Neural cell (in vitro differentiated cells): ENCODE data around the gene ZRANB1. TPM values are rescaled to one million over a fixed set of nuclear protein-coding genes. Genes with fewer than 3 reads are reported as not detected.

Experiments used
- H2AFZ ChIP-seq: fragments of 200-600, 300-800 bp; sonication (generic), shearing (Covaris generic); 2 replicates; pipeline ENCODE4 v1.6.0; 2014; ENCODE audit warnings: low read depth, mild to moderate bottlenecking, antibody characterized with exemption, low read length, moderate library complexity
- H3F3A ChIP-seq: fragments of 200-600 bp; shearing (Covaris generic); 2 replicates; pipeline ENCODE4 v1.6.1; 2016; ENCODE audit warnings: mild to moderate bottlenecking, moderate library complexity, mixed read lengths, antibody characterized with exemption, low read length; ENCODE audit not compliant: insufficient read depth, poor library complexity, severe bottlenecking
- H3K27ac ChIP-seq: fragments of 200-600, 300-800 bp; sonication (generic), shearing (Covaris generic); 2 replicates; pipeline ENCODE4 v1.5.1; 2014; ENCODE audit warnings: mild to moderate bottlenecking, low read length, moderate library complexity
- H3K27me3 ChIP-seq: fragments of 300-800, 200-600 bp; sonication (generic), shearing (Covaris generic); 2 replicates; pipeline ENCODE4 v1.6.0; 2014; ENCODE audit warnings: mild to moderate bottlenecking, low read depth, low read length, moderate library complexity; ENCODE audit not compliant: insufficient read depth
- H3K36me3 ChIP-seq: fragments of 300-800, 200-600 bp; sonication (generic), shearing (Covaris generic); 2 replicates; pipeline ENCODE4 v1.5.1; 2014; ENCODE audit warnings: mild to moderate bottlenecking, antibody characterized with exemption, low read length, moderate library complexity; ENCODE audit not compliant: insufficient read depth
- H3K4me2 ChIP-seq: fragments of 300-800, 200-600 bp; sonication (generic), shearing (Covaris generic); 2 replicates; pipeline ENCODE4 v1.6.0; 2014; ENCODE audit warnings: mild to moderate bottlenecking, low read length
- H3K4me3 ChIP-seq: fragments of 300-800, 200-600 bp; sonication (generic), shearing (Covaris generic); 2 replicates; pipeline ENCODE4 v1.5.1; 2014; ENCODE audit warnings: mild to moderate bottlenecking, low read length, moderate library complexity
- H3K79me2 ChIP-seq: fragments of 200-600 bp; shearing (Covaris generic); replicated peaks from 2 replicates; pipeline ENCODE4 v1.6.0; 2014; ENCODE audit warnings: mild to moderate bottlenecking, low read length, moderate library complexity; ENCODE audit not compliant: insufficient read depth
- H3K9ac ChIP-seq: fragments of 300-800, 200-600 bp; sonication (generic), shearing (Covaris generic); 2 replicates; pipeline ENCODE4 v1.6.1; 2016; ENCODE audit warnings: mild to moderate bottlenecking, low read length, mixed read lengths
- H3K9me2 ChIP-seq: fragments of 200-600 bp; shearing (Covaris generic); 2 replicates; pipeline ENCODE4 v1.6.1; 2016; ENCODE audit warnings: mild to moderate bottlenecking, low read length, mixed read lengths; ENCODE audit not compliant: insufficient read depth
- H3K9me3 ChIP-seq: fragments of 200-600, 300-800 bp; sonication (generic), shearing (Covaris generic); 2 replicates; pipeline ENCODE4 v1.6.1; 2016; ENCODE audit warnings: mild to moderate bottlenecking, mixed run types, low read length, moderate library complexity, mixed read lengths
- H4K20me1 ChIP-seq: fragments of 200-600 bp; shearing (Covaris generic); 2 replicates; pipeline ENCODE4 v1.6.1; 2016; ENCODE audit warnings: mild to moderate bottlenecking, mixed run types; ENCODE audit not compliant: insufficient read depth
- CTCF ChIP-seq: fragments of 450-650 bp; IDR thresholded peaks from 2 replicates; pipeline ENCODE4 v1.5.1; 2014; ENCODE audit warnings: antibody characterized with exemption, mild to moderate bottlenecking, moderate library complexity; ENCODE audit not compliant: poor library complexity, severe bottlenecking
- EP300 ChIP-seq: fragments of 450-650 bp; conservative IDR thresholded peaks from 2 replicates; pipeline ENCODE4 v1.6.1; 2014; ENCODE audit warnings: antibody characterized with exemption, mild to moderate bottlenecking, moderate library complexity; ENCODE audit not compliant: poor library complexity, severe bottlenecking
- EZH2 ChIP-seq: fragments of 200-600, 300-800 bp; shearing (Covaris generic), sonication (generic); IDR thresholded peaks from 2 replicates; pipeline ENCODE4 v1.6.1; 2014; ENCODE audit warnings: antibody characterized with exemption, low read length, borderline replicate concordance, mild to moderate bottlenecking; ENCODE audit not compliant: insufficient read depth, poor library complexity, severe bottlenecking
- MXI1 ChIP-seq: fragments of 450-650 bp; conservative IDR thresholded peaks from 2 replicates; pipeline ENCODE4 v1.6.1; 2014; ENCODE audit warnings: antibody characterized with exemption, mild to moderate bottlenecking; ENCODE audit not compliant: poor library complexity, severe bottlenecking
- POLR2AphosphoS5 ChIP-seq: IDR thresholded peaks from 2 replicates; pipeline ENCODE4 v1.6.1; 2012
- RAD21 ChIP-seq: fragments of 450-650 bp; conservative IDR thresholded peaks from 2 replicates; pipeline ENCODE4 v1.6.1; 2014; ENCODE audit warnings: antibody characterized with exemption, mild to moderate bottlenecking, moderate library complexity
- REST ChIP-seq: IDR thresholded peaks from 2 replicates; pipeline ENCODE4 v1.6.1; 2012; ENCODE audit warnings: borderline replicate concordance
- SMC3 ChIP-seq: fragments of 450-650 bp; conservative IDR thresholded peaks from 2 replicates; pipeline ENCODE4 v1.6.1; 2014; ENCODE audit warnings: antibody characterized with exemption, mild to moderate bottlenecking, moderate library complexity; ENCODE audit not compliant: poor library complexity
- TAF1 ChIP-seq: IDR thresholded peaks from 2 replicates; pipeline ENCODE4 v1.6.1; 2012; ENCODE audit warnings: low read depth
- polyA plus RNA-seq: library from polyadenylated mRNA; depleted of rRNA; stranded (reverse); fragments of >200 nt; gene quantifications from 2 replicates; pipeline ENCODE4 v1.2.3, GENCODE V29; 2014

The ZRANB1 gene
- polyA plus RNA-seq, 1 donor from 2014 or later: 47.7 TPM

- Histone ChIP-seq H2AFZ (no peak overlapping the region), H3K79me2 (peaks cover 17% of the 10 kb centered on the region), H3K4me2 (no peak overlapping the region), H3K27me3 (no peaks in the 10 kb centered on the region), H3K9me3 (no peaks in the 10 kb centered on the region), H3K9ac (no peak overlapping the region), H3K36me3 (no peaks in the 10 kb centered on the region), H3F3A (no peaks in the 10 kb centered on the region), H3K4me3 (no peak overlapping the region), H4K20me1 (no peaks in the 10 kb centered on the region), H3K9me2 (no peaks in the 10 kb centered on the region), H3K27ac (peak overlapping the region; percentile 6)
- TF ChIP-seq RAD21: no peak
- TF ChIP-seq SMC3: no peak
- TF ChIP-seq TAF1: no peak
- TF ChIP-seq EZH2: no peak
- no peak for TF ChIP-seq MXI1
- no peak for TF ChIP-seq EP300
- TF ChIP-seq POLR2AphosphoS5: no peak
- no peak for TF ChIP-seq REST
- TF ChIP-seq CTCF: no peak
Observed at GRCh38 chr10:125006921-125007426, 65.1 kb downstream of the ZRANB1 start.

GRCh38 chr10:125007436-125007835 lies 65.5 kb downstream of the ZRANB1 start:
- no peak overlapping the region for H3K9ac ChIP-seq
- H3K27ac ChIP-seq: peak overlapping the region; percentile 20
- no peak overlapping the region for H3K4me2 ChIP-seq
- peaks cover 17% of the 10 kb centered on the region for H3K79me2 ChIP-seq
- H4K20me1 ChIP-seq: no peaks in the 10 kb centered on the region
- no peaks in the 10 kb centered on the region for H3K9me3 ChIP-seq
- no peak overlapping the region for H2AFZ ChIP-seq
- no peaks in the 10 kb centered on the region for H3F3A ChIP-seq
- no peaks in the 10 kb centered on the region for H3K36me3 ChIP-seq
- H3K27me3 ChIP-seq: no peaks in the 10 kb centered on the region
- no peaks in the 10 kb centered on the region for H3K9me2 ChIP-seq
- TF ChIP-seq REST (peak; percentile 47), RAD21 (no peak)
- no peak overlapping the region for H3K4me3 ChIP-seq
